Epidermal melanocyte (primary cell): ENCODE results near the gene WWC2.
"Not testable (repeated sequence)": the region's sequence is repeated elsewhere in the genome, so short reads cannot be mapped to it uniquely, and the experiment has no call there.

Experiments
- DNase-seq: peaks from one replicate; pipeline ENCODE4 v3.0.0; 2011; ENCODE audit warnings: low spot score; ENCODE audit not compliant: insufficient read length

The WWC2 gene

DNA sequence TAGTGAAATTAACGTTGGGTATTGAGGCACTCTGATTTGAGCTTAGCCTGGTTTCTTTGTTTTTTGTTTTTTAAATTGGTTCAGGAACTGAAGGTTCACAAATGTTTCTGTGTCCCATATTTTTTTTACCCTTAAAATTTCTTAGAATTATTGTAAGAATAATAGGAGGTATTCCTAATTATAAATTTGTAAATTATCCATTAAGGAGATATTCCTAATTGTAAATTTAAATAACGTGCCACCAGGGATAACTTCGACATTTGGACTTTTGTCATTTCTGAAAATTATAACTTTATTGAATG is 1.2 kb downstream of the WWC2 start:
- DNase-seq: no peak

DNA sequence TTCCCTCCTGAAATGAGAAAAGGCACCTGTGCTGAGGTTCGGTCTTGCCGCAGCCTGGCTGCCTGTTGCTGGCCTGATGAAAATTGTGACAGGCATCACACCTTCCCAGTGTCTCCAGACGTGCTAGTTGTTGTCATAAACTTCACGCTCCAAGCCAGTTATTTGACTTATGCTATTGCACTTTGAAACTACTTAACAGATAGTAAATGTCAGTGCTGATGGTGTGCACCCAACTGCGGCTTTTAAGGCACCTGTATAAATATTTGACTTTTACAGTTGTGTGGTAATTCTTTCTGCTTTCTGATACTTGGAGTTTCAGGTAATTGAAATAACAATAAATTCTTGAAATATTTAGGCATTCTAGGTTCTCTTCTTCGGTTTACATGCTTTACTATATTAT is 1.8 kb downstream of the WWC2 start:
- no peak for DNase-seq

DNA sequence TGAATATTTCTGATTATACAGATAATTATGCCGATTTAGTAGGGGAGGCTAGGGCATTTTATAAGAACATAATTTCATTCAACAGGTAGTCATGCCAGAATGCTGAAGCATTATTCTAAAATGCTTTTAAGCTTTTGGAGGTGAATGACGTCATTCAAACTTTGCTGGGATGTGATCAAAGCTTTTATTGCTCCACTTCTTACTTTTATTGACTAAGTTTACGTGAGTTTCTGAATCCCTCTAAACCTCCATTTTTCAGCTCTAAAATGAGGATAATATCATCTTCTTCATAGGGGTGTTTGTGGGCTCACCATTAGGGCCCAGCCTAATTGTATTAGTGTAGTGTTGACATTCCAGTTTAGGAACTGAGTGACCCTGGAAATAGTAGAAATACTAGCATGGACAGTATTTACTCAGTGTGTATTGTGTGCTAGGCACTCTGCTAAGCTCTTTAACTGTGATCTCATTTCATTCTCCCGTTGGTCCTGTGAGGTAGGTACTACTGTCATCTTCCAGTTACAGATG is 3.0 kb downstream of the WWC2 start:
- no peak for DNase-seq

DNA sequence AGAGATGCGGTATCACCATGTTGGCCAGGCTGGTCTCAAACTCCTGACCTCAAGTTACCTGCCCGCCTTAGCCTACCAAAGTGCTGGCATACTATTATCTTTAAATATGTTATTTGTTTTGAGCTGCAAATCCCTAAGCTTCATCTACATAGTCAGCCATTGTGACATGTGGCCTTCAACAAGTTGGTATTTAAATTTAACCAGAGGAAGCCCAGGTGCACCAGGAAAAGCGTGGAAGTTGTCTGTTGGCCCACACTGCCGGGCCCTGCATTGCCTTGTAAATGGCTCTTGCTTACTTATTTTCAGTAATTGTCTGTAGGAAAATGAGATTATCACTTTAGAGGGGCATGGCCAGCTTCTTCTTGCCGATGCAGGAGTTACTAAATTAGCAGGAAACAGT is 6.0 kb downstream of the WWC2 start:
- DNase-seq: no peak

DNA sequence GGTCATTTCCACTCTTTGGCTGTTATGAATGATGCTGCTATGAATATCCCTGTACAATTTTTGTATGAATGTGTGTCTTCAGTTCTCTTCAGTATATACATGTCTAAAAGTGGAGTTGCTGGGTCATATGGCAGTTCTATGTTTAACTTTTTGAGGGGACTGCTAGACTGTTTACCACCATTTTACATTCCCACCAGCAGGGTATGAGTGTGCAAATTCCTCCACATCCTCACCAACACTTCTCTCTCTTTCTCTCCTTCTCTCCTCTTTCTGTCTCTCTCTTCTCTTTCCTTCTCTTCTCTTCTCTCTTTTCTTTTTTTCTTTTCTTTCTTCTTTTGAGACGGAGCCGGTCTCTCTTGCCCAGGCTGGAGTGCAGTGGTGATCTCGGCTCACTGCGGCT is 7.8 kb downstream of the WWC2 start:
- DNase-seq: no peak

DNA sequence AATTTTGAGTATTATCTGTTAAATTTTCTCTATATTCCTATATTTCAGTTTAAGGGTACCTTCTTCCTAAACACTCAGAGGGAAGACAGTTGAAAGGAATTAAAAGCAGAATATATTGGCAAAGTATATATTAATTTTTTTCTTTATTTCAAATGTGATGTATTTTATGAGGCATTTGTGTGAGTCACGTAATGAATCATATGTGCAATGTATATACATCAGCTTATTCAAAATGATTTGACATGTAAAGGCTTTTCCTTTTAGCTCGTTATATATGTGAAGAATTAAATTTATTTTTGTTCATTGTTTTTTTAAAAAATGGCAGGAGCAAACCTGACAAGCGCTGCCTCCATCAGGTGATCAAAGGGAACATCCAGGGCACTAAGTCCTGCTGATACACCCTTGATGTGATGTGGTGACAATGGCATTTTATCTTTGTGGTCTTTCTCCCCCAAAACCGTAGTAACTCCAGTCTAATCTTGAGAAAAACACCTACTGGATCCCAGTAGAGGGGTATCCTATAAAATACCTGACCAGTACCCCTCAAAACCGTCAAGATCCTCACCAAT is 8.9 kb downstream of the WWC2 start:
- DNase-seq: no peak

DNA sequence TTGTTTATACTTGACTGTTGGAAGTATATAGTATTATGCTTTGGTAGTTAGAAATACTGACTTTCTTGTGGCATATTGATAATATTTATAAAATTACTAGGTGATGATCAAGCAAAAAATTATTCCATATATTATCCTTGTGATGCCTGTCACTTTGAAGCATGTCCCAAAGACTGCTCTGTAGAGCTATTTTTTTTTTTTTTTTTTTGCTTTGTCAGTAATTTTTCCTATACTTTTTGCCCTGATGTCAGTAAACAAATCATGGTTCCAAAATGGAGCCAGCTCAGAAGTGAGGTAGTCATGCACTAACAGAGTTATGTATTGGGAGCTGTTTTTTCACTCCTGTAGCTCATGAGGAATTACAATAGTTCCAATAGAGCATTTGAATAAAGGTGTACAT is 11.2 kb downstream of the WWC2 start:
- no peak for DNase-seq

DNA sequence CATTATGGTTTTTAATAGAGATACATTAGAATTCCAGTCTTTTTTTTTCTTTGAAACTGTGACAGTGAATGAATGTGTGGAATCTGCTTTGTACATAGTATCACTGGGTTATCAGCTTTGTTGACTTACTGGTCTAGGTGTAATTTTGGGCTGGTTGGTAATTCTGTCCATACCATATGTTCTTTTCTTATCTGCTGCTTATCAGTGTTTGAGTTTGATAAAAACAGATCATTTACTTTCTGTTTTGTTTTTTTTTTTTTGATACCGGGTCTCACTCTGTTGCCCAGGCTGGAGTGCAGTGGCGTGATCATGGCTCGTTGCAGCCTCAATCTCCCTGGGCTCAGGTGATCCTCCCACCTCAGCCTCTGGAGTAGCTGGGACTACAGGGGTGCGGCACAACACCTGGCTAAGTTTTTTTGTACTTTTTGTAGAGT is 12.4 kb downstream of the WWC2 start:
- DNase-seq: no peak

DNA sequence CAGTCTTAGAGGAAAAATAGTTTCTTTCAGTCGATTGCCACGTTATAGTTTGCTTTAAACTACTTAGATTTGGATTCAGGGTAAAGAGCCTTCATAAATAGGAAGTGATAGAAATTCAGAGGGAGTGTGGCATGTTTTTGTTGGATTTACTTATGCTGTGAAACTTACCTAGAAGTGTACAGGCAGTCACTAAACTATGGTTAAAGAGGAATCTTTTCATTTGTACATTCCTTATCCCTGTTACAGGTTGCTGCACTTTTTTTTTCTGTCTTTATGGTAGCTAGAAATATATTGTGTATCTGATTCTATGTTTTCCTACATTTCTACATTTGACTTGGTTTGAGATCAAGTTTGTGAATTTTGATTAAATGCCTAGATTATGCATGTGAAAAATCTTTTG is 19.1 kb downstream of the WWC2 start:
- DNase-seq: no peak

DNA sequence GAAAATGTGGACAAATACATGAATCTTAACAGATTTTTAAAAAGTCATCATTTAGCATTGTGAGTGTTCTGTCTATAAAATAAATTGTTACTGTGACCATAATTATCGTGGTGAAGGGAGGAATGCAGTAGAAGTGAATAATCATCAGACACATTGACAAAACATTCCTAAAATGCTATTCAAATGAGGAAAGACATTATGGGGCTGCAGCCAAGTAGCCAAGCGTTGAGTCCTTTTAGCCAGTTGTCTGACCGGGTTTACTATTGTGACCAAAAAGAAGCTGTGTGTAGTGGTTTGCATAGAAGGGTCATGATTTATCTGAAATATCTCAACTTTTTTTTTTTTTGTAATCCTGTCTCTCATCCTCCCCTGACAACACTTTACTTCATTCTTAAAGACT is 19.5 kb downstream of the WWC2 start:
- peak; percentile 74 for DNase-seq

DNA sequence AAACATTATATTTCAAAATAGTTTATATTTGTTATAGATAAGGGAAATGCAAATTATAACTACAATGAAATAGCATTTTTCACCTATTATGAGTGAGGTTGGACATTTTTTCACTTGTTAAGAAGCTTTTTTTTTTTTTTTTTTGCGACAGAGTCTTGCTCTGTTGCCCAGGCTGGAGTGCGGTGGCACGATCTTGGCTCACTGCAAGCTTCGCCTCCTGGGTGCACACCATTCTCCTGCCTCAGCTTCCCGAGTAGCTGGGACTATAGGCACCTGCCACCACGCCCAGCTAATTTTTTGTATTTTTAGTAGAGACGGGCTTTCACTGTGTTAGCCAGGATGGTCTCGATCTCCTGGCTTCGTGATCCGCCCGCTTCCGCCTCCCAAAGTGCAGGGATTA is 22.6 kb downstream of the WWC2 start:
- not testable (repeated sequence) for DNase-seq

DNA sequence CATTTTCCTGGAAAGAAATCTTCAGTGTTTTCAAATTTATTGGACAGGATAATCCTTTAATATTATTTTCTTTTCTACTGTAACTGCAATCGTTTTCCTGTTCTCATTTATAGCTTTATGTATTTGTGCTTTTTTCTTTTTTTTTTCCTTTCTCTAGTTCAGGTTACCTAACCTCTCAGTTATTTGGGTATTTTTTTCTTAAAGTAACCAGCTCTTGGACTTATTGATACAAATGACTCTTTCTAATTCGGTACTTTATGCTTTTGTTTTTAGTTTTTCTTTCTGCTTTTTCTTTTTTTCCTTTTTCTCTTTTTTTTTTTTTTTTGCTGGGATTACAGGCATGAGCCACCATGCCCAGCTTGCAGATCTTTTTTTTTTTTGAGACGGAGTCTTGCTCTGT is 25.2 kb downstream of the WWC2 start:
- DNase-seq: no peak

DNA sequence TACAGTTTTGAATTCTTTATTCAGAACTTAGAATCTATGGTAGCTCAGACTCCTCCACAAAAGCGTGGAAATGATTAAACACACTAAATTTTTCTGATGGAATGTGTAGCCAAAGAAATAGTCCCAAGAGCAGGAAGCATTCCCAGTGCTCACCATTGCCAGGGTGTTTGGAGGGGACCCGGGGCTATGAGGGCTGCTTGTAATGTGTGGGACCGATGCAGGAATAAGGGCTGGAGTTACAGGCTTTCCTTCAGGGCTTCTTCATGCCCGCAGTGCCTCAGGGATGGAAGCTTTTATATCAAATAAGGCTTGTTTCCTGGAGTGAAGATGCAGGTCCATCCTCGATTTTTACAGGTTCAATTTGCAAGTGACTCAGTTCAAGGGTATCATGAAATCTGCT is 25.8 kb downstream of the WWC2 start:
- DNase-seq: no peak

DNA sequence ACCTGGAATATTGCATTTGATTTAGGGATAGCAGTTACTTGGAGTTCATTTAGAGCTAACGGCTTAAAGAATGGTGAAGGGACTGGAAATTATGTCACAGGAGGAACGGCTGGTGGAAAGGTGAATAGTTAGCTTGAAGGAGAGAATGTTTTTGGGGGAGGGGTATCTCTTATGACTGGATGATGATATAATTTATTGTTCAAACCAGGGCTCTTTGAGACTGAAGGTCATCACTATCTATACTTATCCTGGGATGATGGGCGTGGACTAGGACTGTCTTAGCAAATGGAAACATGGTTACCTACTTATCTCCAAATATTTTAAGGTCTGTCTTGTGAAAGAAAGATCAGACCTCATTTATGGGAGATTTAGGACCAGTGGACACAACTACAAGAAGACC is 30.1 kb downstream of the WWC2 start:
- DNase-seq: no peak

DNA sequence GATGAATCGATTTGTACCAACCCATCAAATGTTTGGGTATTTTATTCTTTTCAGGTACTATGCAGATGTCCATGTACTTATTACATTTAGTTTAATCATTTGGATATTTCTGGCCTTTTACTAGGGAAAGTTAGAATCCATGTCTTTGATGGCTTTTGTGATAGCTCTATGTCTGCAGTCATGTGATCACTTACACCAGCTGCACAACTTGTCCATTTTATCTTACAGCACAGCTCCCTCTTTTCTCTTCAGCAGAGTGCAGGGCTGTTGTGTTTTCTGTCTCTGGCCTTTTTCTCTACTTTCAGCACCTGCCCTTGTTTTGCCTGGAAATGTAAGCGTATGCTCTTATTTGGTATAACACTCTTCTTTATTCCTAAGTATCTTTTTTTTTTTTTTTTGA is 30.6 kb downstream of the WWC2 start:
- DNase-seq: no peak

DNA sequence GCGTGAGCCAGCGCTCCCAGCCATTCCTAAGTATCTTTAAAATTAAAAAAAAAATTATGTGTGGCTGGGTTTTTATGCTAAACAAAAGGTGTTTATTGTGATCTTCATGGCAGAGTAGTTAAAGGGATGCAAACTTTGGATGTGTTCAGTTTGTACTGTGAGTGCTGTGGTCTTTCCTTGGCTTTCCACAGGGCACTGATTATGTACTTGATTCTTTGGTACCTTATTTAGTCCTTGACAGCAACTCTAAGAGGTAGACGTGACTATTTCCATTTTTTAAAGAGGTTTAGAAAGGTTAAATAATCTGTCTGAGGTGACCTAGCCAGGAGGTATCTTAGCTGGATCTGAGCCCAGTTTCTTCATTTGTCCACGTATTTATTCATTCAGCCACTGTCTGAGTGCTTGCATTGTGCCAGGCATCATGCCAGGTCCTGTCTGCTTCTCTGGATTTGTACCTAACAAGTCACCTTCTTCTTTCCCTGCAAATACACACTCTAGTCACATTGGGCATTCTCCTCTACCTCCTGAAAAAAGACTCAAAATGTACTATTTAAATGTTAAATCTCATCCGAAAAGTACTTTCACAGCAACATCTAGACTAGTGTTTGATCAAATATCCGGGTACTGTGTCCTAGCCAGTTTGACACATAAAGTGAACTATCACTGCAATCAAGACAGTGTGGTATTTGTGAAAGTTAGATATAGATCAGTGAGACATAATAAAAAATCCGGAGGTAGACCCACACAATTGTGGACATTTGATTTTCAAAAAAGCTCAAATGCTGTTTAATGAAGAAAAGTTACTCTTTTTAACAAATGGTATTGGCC is 31.5 kb downstream of the WWC2 start:
- DNase-seq: no peak

DNA sequence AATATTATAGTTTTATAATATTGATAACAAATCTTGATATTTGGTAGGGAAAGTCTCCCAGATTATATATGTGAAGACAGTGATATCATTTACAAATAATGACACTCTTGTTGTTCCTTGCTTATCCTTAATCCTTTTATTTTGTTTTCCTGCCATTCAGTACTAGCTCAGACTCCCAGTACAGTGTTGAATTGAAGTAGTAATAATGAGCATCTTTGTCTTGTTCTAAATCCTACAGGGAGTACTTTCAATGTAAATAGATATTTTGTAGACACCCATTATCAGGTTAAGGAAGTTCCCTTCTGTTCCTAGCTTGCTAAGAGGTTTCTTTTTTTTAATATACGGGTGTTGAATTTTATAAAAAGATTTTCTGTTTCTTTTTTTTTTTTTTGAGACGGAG is 33.0 kb downstream of the WWC2 start:
- DNase-seq: no peak

DNA sequence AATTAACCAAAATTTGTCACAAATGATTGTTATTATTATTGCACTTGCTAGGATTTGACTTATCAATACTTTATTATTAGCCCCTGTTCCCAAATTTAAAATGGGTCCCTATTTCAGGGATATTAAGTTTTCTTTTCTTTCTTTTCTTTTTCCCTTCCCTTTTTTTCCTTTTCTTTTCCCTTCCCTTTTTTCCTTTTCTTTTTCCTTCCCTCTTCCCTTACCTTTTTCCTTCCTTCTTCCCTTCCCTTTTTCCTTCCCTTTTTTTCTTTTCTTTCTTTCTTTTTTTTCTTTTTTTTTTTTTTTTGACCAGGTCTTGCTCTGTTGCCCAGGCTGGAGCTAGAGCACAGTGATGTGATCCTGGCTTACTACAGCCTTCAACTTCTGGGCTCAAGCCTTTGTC is 33.8 kb downstream of the WWC2 start:
- DNase-seq: no peak

DNA sequence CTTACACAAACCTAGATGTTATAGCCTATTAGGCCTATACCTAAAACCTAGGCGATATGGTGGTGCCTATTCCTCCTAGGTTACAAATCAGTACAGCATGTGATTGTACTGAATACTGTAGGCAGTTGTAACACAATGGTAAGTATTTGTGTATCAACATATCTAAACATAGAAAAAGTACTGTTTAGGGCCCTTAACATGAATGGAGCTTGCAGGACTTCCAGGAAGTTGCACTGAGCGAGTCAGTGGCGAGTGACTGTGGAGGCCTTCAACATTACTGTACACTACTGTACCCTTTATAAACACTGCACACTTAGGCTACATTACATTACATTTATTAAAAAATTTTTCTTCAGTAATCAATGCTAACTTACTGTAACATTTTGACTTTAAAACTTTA is 37.8 kb downstream of the WWC2 start:
- DNase-seq: no peak

DNA sequence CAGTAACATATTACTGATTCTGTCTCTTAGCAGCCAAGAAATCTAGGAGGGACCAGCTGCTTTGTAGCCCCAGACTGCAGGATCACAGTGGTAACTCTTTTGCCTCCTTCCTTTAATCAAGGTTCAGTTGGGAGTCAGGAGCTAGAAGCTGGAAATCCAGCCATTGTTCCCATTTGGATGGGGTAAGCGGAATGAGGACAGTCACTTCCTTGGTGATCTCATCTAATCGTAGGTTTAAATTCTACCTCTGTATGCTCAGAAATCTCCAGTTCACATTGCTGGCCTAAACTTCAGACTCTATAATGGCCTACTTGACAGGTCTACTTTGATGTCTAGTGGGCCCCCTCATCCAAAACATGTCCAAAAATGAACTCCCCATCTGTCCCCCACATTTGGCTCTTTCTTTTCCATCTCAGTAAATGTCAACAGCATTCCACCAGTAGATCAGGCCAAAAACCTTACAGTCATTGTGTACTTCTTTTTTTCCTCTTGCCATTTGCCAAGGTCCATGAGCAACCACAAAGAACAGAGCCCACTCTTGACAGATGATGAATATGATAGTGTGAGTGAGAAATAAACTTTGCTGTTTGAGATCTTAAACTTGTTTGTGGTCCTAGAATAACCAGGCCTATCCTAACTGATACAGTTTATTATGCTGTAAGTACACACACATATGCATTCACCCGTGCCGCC is 40.1 kb downstream of the WWC2 start:
- no peak for DNase-seq

DNA sequence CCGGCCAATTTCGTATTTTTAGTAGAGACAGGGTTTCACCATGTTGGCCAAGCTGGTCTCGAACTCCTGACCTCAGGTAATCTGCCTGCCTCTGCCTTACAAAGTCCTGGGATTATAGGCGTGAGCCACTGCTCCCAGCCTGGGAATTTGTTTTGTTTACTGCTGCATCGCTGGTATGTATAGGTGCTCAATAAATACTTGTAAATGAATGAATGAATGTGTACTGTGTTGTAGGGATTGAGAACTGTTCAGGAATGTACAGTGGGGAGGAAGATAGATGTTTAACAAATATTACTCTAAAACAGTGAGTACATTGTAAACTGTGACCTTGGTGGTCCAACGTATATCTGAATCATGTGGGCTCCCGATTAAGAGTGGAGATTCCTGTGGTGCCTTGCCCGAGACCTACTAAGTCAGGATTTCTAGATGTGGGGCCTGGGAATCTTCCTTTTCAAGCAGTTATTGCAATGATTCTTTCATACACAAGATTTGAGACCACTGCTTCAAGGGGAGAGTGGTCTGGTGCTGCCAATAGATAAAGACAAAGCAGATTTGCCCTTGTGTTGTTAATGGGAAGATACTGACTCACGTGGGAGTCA is 41.0 kb downstream of the WWC2 start:
- DNase-seq: no peak

DNA sequence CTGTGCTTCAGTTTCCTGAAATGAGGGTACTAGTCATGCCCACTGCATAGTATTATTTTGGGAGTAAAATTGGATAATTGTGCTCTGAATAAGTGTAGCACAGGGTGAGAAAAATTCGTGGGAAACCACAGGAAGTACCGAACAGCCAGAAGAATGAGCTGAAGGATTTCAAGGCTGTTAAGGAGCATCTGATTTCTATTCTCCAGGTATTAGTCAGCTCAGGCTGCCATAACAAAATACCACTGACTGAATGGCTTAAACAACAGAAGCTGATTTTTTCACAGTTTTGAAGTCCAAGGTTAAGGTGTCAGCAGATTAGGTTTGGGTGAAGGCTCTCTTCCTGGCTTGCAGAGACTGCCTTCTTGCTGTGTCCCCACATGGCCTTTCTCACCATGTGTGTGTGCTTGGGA is 41.9 kb downstream of the WWC2 start:
- DNase-seq: no peak
